GM12878 (cell line): ENCODE data around the gene AASDHPPT. TPM values are rescaled to one million over a fixed set of nuclear protein-coding genes. Genes with fewer than 3 reads are reported as not detected.

Source experiments
- HDGF ChIP-seq: fragments of 450-650 bp; IDR thresholded peaks from 2 replicates; pipeline ENCODE4 v1.6.1; 2016; ENCODE audit warnings: antibody characterized with exemption
- NFXL1 ChIP-seq: fragments of 450-650 bp; IDR thresholded peaks from 2 replicates; pipeline ENCODE4 v1.6.1; 2017; ENCODE audit warnings: antibody characterized with exemption, mild to moderate bottlenecking, borderline replicate concordance
- SPI1 ChIP-seq: IDR thresholded peaks from 2 replicates; pipeline ENCODE4 v1.6.1; 2011; ENCODE audit warnings: low read depth, mild to moderate bottlenecking, low read length, moderate library complexity, borderline replicate concordance; ENCODE audit not compliant: insufficient read depth
- ZBTB11 ChIP-seq: fragments of 450-650 bp; formaldehyde crosslinking; IDR thresholded peaks from 2 replicates; pipeline ENCODE4 v1.5.0; 2022; ENCODE audit warnings: mild to moderate bottlenecking, missing genetic modification characterization
- ZBTB40 ChIP-seq: fragments of 450-650 bp; IDR thresholded peaks from 2 replicates; pipeline ENCODE4 v1.6.1; 2016; ENCODE audit warnings: mild to moderate bottlenecking, moderate library complexity, borderline replicate concordance
- polyA plus RNA-seq, 11 experiments: library from polyadenylated mRNA; depleted of rRNA in 4 of 11; unstranded in 6 of 11; stranded (reverse) in 5 of 11; fragments of >200 nt; fragmentation: Nextera tagmentation in 4 of 11; fragmentation: Illumina TruSeq in 1 of 11; extraction: Ambion mirVana in 4 of 11; extraction: Trizol in 1 of 11; gene quantifications; 1 replicate in 1 of 11; 2 replicates in 10 of 11; pipeline versions ENCODE4 v1.2.1 to v1.2.3, GENCODE V29; 2011 to 2016; ENCODE audit warnings: inconsistent platforms in 2 of 11, missing spikeins in 2 of 11, low read depth in 1 of 11
- total RNA-seq, 4 experiments: library from RNA; depleted of rRNA in 3 of 4; stranded (reverse); fragments of >200 nt in 3 of 4; fragmentation: Illumina TruSeq in 1 of 4; extraction: Trizol in 1 of 4; gene quantifications; 2 replicates each; pipeline versions ENCODE4 v1.2.1 to v1.2.3, GENCODE V29; 2013 to 2021
- TF ChIP-seq, protein P1 (sequence below): fragments of 450-650 bp; formaldehyde crosslinking; IDR thresholded peaks from 2 replicates; pipeline ENCODE4 v1.4.0; 2022; ENCODE audit warnings: mild to moderate bottlenecking, moderate library complexity

Gene AASDHPPT
- total and polyA plus RNA-seq, 10 of the 15 experiments (the other 5 are each of a cell fraction or from before 2014, with no cell fraction given), result 37.3 to 92.6 (median 50.5) TPM

DNA sequence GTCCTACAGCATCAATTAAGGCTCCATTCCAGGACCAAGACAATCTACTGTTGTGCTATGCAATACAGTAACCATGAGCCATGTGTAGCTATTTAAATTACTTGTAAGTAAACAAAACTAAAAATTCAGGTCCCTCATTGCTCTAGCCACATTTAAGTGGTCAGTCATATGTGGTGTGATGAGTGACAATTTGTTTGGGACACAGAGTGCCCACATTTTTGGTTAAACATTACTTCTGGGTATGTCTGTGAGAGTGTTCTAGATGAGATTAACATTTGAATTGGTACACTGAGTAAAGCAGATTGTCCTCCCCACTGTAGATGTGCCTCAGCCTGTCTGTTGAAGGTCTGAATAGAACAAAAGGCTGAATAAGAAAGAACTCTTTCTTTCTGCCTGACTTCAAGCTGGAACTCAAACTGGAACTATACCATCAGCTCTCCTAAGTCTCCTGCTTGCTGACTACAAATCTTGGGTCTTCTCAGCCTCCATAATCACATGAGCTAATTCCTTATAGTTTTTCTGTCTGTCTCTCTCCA lies 16.1 kb upstream of the AASDHPPT start (continued):
- no peak for TF ChIP-seq ZBTB40
- TF ChIP-seq ZBTB11 (CRISPR knock-in tag), result no peak
- no peak for TF ChIP-seq HDGF
- TF ChIP-seq, protein P1, sequence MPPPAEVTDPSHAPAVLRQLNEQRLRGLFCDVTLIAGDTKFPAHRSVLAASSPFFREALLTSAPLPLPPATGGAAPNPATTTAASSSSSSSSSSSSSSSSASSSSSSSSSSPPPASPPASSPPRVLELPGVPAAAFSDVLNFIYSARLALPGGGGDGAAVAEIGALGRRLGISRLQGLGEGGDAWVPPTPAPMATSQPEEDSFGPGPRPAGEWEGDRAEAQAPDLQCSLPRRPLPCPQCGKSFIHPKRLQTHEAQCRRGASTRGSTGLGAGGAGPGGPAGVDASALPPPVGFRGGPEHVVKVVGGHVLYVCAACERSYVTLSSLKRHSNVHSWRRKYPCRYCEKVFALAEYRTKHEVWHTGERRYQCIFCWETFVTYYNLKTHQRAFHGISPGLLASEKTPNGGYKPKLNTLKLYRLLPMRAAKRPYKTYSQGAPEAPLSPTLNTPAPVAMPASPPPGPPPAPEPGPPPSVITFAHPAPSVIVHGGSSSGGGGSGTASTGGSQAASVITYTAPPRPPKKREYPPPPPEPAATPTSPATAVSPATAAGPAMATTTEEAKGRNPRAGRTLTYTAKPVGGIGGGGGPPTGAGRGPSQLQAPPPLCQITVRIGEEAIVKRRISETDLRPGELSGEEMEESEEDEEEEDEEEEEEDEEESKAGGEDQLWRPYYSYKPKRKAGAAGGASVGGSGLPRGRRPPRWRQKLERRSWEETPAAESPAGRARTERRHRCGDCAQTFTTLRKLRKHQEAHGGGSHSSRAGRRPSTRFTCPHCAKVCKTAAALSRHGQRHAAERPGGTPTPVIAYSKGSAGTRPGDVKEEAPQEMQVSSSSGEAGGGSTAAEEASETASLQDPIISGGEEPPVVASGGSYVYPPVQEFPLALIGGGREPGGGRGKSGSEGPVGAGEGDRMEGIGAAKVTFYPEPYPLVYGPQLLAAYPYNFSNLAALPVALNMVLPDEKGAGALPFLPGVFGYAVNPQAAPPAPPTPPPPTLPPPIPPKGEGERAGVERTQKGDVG (CRISPR knock-in tag), result no peak
- no peak for TF ChIP-seq SPI1
- no peak for TF ChIP-seq NFXL1
- TF ChIP-seq, all 136 proteins: peak for 0
